HG03439 (cell line): ENCODE measurements around the gene SUGP1.
"Not testable (repeated sequence)": the region's sequence is repeated elsewhere in the genome, so short reads cannot be mapped to it uniquely, and the experiment has no call there.

Source experiments
- ATAC-seq: cut with Tn5 transposase; IDR thresholded peaks from one replicate; pipeline ENCODE4 v1.9.1; 2021; ENCODE audit warnings: mild to moderate bottlenecking, moderate library complexity; ENCODE audit not compliant: unreplicated experiment

SUGP1 gene

GRCh38 chr19:19320361-19321140, at the start of gene SUGP1, which contains the start of gene MAU2:
Gene SUGP1 (minus strand): TSS chr19:19320509. CDS start chr19:19320496, 13 bp downstream.
Gene MAU2 (plus strand): TSS chr19:19320829. CDS start chr19:19320860, 31 bp downstream.
- peak; percentile 88 for ATAC-seq

GRCh38 chr19:19368087-19368486, 47.8 kb upstream of the SUGP1 start:
- ATAC-seq: no peak

- ATAC-seq: peak; percentile 64
Measured at GRCh38 chr19:19366434-19367396, 46.4 kb upstream of the SUGP1 start.

GRCh38 chr19:19362075-19362474, 41.8 kb upstream of the SUGP1 start:
- ATAC-seq: no peak

GRCh38 chr19:19361075-19361594, 40.8 kb upstream of the SUGP1 start:
- ATAC-seq: peak; percentile 54

- ATAC-seq: no peak
Measured at GRCh38 chr19:19356901-19357566, 36.7 kb upstream of the SUGP1 start.

- ATAC-seq: no peak
Measured at GRCh38 chr19:19356500-19356899, 36.2 kb upstream of the SUGP1 start.

- no peak for ATAC-seq
Measured at GRCh38 chr19:19355606-19356139, 35.4 kb upstream of the SUGP1 start.

- ATAC-seq: no peak
Measured at GRCh38 chr19:19354932-19355331, 34.6 kb upstream of the SUGP1 start.

GRCh38 chr19:19354007-19354406, 33.7 kb upstream of the SUGP1 start:
- ATAC-seq: no peak

- ATAC-seq: no peak
Measured at GRCh38 chr19:19352823-19353222, 32.5 kb upstream of the SUGP1 start.

- not testable (repeated sequence) for ATAC-seq
Measured at GRCh38 chr19:19350756-19351155, 30.4 kb upstream of the SUGP1 start.

GRCh38 chr19:19349365-19349764, 29.1 kb upstream of the SUGP1 start:
- ATAC-seq: no peak

- no peak for ATAC-seq
Measured at GRCh38 chr19:19348266-19348665, 28.0 kb upstream of the SUGP1 start.

GRCh38 chr19:19347401-19348110, 27.2 kb upstream of the SUGP1 start:
- ATAC-seq: no peak

GRCh38 chr19:19345970-19346369, 25.7 kb upstream of the SUGP1 start:
- no peak for ATAC-seq

GRCh38 chr19:19345232-19345631, 24.9 kb upstream of the SUGP1 start:
- ATAC-seq: no peak

- no peak for ATAC-seq
Measured at GRCh38 chr19:19343762-19344161, 23.5 kb upstream of the SUGP1 start.

GRCh38 chr19:19343016-19343362, 22.7 kb upstream of the SUGP1 start:
- ATAC-seq: no peak
